Measurements from ENCODE around the gene ROGDI. TPM values are rescaled to one million over a fixed set of nuclear protein-coding genes. Genes with fewer than 3 reads are reported as not detected.

The ROGDI gene
- total RNA-seq, 1 experiment from 2014 or later: 14.7 TPM

DNA sequence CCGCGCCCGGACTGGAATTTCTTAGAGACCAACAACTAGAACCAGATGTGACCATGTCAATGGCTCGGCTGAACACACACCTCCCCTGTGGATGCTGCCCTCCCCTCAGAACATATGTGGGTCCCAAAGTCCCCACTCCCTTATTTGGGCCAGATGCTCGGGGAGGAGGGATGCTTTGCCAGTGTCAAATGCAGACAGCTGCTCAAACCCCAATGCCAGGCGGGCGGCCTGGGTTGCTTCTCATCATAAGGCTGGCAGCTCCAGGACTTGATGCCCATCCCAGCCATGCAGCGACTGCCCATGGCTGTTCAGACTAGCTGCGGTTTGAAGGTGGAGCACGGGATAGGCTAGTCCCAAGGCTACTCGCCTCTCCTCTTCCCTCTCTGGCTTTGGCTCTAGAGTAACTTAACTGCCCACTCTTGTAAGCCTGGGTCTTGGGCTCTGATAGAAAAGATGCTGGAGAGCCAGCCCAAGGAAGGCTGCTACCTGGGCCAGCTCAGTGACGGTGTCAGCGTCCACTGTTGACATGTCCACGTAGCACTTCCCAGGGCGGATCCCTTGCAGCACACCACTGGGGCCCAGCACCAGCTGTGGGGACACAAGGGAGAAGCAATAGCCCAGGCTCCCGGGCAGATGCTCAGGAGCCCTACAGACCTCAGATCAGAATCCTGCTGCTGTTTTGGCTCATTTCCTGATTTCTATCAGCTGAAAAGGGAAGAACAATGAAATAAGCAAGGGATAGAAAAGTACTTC, 11.0 kb upstream of the ROGDI start:
- no peak for DNase-seq (ENCODE audit: low spot score)

DNA sequence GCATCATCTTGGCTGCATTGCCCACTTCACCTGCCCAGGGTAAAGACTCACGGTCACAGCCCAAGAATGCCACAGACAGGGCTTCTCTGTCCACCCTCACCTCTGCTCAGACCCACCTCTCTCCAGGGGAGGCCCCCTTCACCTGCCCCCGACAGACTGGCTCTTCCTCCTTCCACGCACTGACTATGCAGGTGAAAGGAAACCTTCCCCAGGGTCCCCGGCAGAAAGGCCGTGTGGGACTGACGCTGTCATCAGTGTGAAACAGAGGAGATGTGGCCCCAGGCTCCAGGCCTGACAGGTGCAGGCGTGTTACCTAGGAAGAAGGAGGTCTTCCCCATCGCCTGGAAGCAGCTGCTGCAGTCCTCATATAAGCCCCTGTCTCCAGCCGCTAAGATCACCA, 9.3 kb upstream of the ROGDI start:
- no peak for DNase-seq (ENCODE audit: low spot score)

DNA sequence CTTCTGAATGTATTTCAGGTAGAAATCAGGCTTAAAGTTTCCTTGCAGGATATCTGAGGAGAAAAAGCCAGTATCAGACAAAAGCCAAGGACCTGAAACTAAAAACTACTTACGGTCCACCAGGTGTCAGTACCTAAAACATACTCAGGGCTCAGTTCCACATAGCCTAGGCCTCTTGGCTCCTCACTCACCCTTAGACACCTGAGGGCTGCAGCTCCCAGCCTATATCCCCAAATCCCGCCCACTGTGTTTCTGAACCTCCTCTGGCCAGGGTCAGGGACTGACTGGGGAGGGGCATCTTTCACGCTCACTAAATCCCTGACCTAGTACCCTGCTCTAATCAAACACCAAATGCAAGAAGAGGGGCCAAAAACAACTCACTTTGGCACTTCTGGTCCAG, 8.8 kb upstream of the ROGDI start:
- DNase-seq (ENCODE audit: low spot score): no peak

DNA sequence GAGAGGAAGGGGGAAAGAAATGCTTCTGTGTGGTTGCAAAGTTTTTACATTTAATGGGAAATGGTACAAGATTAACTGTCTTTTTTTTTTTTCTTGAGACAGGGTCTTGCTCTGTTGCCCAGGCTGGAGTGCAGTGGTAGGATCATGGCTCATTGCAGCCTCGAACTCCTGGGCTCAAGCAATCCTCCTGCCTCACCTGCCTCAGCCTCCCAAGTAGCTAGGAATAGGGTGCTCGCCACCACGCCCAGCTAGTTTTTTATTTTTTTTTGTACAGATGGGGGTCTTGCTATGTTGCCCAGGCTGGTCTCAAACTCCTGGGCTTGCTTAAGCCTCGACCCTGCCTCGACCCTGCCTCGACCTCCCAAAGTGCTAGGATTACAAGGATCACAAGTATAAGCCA, 3.8 kb upstream of the ROGDI start:
- DNase-seq (ENCODE audit: low spot score): no peak

DNA sequence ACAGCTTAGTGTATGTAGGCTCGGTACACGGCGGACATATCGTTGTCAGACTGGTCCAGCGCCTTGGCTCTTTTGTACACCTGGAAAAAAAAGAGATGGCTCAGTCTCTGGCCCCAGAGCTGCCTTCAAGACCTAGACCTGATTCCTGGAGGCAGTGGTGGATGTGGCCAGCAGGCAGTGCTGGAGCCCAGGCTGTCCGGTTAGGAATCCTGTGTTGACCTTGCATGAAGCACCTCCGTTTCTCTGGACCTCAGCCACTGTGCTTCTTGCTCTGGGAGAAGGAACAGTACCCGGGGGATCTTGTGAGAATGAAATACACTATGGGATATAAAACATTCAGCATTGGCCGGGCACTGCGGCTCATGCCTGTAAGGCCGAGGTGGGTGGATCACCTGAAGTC, 2.8 kb upstream of the ROGDI start:
- no peak for DNase-seq (ENCODE audit: low spot score)

DNA sequence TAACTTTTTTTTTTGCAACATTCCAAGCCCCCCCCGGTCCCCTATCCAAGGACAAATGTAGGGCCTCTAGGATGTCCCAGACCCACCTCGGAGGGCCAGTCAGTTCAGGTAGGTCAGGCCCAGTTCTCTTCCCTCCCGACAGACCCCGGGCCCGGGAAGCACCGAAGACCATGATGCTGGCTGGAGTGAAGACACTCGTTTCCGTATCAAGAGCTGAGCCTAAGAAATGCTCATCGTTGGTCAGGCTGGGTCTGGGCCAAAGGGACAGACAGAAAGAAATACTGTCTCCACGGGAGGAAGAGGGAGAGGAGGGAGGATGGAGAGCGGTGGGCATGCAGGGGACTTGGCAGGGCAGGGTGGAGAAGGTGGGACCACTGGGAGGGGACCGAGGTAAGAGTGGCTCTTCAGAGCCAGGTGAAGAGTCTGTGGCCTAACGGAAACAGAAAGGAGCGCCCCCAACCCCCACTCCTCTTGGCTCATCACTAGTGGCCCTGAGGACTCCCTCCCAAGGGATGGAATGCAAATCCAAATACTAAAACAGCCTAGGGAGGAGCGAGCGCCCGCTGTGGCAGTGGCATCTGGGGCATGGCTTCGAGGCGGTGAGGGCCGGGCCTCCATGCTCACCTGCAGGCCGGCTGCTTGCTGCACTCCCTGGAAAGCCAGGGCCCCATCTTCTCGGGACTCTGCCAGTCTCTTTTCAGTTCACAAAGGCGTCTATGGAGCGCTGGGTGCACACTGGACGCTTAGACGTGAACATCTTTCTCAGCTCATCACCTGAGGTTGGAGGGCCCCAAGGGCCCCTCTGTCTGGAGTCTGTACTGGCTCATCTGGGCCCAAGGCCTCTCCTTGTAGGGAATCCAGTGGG, 1.7 kb upstream of the ROGDI start:
- DNase-seq (ENCODE audit: low spot score): no peak

DNA sequence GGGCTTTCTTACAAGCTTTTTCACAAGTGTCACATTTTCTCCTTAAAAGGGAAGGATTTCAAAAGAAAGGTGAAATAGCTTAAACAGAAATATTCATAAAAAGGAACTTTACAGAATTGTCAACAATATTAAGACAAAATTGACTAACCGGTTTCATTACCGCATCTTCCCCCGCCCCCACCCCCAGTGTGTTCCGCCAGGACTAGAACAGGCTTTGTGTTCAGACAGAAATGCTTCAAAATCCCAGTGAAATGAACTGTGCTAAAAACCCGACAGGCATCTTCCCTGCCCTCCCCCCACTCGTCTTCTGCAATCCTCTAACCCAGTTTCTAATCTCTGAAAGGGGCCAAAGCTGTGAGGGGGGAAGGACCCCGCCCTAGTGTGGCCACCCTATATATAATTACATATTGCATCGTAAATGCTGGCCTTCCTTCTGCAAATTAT, 990 bp upstream of the ROGDI start:
- DNase-seq (ENCODE audit: low spot score): no peak

DNA sequence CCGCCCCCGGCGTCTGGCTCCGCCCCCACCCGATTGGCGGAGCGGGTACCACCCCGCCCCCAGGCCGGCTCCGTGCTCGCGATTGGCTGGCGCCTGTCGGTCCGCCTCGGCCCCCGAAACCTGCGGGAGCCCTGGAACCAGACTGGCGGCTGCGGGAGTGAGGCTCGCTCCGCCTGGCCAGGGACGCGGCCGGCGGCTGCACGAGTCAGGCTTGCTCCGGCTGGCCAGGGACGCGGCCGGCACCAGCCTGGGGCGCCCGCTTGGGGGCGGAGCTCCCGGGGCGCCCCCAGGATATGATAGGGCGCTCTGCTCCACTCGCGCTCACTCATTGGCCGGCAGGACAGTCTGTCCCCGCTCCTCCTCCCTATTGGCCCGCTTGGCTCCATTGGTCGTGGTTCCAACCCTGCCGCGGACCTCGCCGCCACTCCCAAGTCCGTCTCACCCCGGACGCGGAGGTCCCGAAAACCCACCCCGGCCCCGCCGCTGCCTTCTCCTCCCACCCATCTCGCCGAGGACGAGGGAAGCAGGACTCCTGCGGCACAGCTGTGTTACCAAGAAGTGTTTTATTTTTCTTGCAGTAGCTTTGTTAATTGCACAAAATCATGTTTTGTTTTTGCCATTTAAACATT, 340 bp upstream of the ROGDI start:
- DNase-seq (ENCODE audit: low spot score): peak; percentile 87

DNA sequence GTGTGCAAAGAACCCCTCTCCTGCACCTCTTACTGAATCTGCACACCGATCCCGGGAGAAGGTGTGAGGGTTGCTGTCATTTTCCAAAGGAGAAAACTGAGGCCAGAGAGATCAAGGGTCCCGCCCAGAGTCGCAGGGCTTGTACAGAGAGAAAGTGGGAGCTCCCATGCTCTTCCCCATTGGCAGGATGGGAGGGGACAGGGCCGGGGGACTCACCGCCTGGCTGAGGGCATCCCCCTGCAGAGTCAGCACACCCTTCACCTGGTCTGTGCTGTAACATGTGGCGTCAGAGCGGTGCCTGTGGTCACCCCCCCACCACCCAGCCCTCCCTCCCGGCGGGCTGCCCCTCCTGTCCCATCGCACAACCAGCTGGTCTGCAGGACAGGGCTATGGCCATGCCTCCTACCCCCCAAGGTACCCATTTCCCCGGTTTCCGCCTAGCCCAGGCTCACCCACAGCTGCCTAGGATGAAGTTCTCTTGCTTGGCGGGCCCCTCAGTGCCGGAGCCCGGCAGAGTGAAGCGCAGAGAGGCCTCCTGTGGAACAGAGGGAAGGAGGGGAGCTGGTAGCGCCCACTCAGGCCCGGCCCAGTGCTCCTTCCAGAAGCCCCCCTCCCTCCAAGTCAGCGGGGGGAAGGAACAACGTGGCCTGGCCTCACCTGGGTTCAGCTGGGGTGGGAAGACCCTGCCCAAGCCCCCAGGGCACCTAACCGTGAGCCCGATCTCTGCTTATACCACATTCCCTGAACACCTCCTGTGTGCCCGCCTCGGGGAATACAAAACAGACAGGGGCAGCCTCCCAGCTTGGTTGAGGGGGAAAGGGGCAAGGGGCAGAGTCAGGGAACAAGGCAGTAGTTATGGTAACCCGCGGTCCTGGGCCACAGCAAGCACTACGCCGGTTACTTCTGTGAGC, 1.1 kb downstream of the ROGDI start:
- DNase-seq (ENCODE audit: low spot score): no peak

DNA sequence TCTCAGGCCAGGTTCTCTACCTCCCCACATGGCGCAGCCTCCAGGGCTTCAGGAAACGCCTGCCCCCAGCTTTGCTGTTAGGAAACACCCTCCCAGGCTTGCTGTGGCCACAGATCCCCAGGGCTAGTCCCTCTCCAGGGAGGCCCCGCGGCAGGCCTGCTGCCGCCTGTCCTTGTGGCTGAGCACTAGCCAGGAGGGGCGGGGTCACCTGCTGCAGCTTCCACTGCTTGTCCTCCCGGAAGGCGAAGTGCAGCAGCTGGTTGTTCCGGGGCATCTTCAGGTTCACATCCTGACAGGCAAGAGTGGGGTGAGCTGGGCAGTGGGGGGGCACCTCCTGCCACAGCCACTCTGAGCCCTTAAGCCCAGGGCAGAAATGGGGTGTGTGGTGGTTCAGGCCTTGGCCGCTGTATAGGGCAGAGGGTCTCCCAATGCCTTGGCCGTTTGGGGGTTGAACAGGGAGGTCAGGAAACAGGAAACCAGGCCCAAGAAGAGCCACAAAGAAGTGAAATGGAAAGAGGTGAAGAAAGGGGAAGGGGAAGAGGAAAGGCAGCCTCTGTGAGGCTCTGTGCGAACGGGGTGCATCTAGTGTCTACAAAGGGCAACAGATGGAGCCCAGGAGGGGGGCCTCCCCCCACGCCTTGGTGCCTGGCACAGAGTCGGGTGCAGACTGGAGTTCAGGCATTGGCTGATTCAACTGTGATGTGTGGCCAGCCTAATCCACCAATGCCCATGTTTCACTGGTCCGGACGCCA, 2.0 kb downstream of the ROGDI start:
- DNase-seq (ENCODE audit: low spot score): no peak

DNA sequence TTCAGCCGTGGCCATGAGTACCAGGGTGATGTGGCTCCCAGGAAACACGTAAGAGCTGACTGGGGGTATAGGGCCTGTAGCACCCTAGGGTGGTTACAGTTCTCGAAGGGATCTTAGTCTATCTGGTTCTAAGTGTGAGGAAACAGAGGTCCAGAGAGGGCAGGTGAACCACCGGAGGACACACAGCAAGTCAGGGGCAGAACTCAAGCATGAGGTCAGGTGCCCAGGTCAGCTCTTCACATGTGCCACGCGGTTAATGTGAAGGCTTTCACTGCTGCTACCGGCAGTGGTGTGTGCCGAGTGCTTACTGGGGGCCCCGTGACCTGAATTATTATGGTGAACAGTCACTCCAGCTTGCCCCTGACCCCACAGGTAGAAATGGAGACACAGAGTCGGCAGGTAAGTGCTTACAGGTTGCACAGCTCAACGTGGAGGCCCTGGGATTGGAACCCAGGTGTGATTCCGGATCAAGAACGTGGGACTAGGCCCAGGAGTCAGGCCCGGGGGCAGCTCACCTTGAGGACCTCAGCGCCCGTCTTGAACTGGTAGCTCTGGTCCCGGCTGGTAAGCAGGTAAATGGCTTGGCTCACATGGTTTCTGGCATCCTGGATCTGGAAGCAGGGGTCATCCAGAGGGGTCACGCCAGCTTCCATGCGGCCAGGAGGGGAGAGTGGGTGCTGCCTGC, 3.1 kb downstream of the ROGDI start:
- DNase-seq (ENCODE audit: low spot score): no peak

DNA sequence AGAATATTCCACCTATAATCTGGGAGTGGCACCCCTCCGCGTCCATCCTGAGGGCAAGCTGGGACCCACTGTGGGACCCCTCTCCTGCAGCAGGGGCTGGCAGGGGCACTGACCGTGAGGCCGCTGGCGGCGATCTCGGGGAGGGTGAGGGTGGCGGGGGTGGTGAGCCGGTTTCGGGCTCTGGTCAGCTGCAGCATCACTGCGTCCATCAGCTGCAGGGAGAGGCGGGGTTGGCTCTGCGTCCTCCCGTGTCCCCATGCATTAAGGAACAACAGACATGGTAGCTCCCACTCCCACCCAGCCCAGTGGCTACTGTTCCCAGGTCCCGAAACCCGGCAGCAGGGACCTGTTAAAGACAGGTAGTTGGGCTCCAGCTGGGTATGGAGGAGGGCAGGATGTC, 4.0 kb downstream of the ROGDI start:
- DNase-seq (ENCODE audit: low spot score): no peak

DNA sequence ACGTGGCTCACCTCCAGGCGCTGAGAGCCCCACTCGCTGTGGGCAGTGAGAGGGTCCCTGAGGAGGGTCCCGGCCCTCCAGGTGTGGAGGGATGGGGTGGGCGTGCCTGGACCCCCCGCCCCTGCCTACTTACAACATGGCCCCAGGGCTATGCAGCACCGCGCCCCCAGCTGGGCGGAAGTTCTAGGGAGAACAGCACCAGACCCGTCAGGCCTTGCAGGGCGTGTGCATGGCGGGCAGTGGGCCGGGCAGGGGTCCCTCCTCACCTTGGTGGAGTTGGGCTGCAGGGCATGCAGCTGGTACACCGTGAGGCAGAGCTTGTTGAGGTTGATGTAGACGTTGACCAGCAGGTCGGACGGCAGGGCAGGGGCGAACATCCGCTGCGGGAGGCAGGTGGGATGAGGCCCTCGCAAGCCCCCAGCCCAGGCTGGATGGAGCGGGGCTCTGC, 4.6 kb downstream of the ROGDI start:
- no peak for DNase-seq (ENCODE audit: low spot score)

DNA sequence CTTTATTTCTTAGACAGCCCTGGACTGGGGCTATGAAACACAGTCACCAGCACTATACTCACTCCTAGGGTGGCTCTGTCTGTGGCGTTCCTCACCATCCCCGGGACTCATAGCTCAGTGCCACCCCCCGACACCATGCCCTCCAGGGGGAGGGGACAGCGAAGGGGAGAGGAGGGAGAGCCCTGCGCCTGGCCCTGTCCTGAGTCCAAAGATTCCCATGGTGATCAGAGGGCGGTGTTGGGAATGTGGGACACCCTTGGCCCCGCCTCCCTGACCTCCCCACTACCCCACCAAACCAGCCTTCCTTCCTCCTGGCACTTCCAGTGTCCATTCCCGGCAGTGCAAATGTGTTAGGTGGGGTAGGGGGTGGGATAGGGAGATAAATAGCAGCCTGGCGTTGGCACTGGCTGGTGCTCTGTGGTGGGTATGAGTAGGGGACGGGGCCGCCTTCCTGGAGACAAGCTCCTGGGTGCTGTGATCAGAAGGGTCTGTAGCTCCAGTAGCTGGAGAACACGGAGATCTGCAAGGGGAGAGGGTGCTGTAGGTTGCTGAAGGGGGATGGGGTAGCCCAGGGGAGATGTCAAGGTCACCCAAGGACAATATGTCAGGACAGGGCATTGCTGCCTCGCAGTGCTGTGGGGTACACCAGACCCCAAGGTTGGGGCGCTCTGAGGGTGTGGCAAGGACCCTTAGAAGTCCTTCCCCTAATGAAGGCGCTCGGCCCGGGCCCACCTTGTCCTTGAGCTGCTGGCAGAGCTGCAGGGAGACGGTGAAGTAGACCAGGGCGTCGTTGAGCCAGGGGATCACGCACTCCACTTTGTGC, 5.2 kb downstream of the ROGDI start:
- DNase-seq (ENCODE audit: low spot score): no peak

DNA sequence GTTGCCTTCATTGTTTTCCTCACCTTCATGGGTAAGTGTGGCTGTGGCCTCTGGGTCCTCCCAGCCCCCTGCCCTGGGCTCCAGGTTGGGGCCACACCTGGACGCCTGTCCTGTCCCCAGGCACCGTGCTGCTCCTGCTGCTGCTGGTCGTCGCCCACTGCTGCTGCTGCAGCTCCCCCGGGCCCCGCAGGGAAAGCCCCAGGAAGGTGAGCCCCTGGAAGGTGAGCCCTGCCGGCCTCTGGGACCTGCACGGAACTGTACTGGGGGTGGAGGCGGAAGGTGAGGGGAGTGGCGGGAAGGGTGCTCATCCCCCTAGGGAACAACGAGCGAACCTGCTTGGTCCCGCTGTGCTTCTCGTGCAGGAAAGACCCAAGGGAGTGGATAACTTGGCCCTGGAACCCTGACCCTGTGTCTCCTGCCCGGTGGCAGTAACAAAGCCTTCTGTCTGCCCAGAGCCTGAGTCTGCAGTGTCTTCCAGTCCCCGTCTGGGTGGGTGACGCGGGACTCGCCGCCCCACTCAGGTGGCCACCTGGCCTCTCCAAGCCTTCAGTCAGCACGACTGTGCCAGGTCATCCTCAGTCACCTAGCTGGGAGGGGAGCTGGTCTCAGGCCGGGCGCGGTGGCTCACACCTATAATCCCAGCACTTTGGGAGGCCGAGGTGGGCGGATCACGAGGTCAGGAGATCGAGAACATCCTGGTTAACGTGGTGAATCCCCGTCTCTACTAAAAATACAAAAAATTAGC, 6.4 kb downstream of the ROGDI start:
- DNase-seq (ENCODE audit: low spot score): no peak

DNA sequence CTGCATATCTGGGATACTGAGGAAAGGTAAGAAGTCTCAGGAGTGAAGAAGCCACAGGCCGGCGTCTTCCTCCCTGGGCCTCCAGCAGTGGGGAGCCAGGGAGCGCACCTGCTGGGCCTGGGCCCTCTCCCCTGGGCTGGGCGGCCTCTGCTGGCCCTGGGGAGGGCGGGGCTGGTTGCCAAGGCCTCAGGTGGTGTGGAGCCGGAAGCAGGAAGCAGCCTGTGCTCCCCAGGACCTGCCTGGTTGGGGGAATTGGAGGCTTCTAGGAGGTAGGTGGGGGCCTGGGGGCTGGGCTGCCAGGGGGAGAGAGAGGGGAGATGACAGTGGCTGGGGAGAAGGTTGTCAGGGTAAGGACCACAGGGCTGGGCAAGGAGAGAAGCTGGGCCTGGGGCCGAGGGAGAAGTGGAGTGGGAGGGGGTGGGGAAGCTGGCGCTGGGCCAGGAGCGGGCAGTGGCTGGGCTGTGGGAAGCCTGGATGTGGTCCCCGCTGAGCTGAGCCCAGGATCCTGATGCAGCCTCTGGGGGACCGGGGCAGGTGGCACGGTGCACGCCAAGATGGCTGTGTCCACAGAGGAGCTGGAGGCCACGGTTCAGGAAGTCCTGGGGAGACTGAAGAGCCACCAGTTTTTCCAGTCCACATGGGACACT, 7.1 kb downstream of the ROGDI start, which contains the start of gene SMIM22:
TSS of gene SMIM22 (plus strand) at position 189 of the 647 bp plus-strand sequence. CDS start at position 555, 366 bp downstream.
- no peak for DNase-seq (ENCODE audit: low spot score)

DNA sequence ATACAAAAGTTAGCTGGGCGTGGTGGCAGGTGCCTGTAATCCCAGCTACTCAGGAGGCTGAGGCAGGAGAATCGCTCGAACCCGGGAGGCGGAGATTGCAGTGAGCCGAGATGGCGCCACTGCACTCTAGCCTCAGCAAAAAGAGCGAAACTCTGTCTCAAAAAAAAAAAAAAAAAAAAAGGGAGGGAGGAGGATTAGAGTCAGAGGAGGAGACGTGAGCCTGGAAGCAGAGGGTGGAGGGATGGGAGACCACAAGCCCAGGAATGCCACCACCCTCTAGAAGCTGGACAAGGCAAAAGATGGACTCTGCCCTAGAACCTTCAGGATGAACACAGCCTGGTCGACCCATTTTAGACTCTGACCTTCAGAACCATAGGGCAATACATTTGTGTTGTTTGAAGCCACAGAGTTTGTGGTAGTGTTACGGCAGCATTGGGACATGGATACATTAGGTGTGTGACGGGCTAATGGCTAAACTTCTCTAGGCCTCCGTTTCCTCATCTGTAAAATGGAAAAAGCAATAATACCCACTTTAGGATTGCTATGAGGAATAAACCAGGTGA, 9.4 kb downstream of the ROGDI start:
- DNase-seq (ENCODE audit: low spot score): no peak

DNA sequence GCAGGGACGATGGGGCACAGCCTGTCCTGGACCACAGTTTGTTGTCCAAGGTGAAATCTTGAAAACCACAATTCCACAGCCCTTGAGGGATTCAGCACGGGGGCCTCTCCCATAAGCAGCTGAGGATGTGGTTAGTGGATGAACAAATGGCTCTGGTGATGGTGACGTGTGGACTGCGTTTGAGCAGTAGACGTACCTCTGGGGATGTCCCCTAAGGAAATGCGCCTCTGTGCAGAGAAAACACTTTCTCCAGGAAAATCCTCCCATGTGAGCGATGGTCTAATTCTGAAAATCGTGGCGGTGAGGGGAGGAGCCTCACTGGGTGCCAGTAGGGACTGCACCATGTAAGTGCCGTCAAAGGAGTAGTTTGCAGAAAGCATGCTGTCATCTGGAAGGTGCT, 11.6 kb downstream of the ROGDI start:
- DNase-seq (ENCODE audit: low spot score): peak; percentile 41

All from H4 (cell line).